ENCODE data around the gene CIBAR2.

- no peak for TF ChIP-seq KAT8 (IDR thresholded peaks at IDR 0.05; ENCODE audit: low read depth)
- no peak for TF ChIP-seq SIN3A (IDR thresholded peaks at IDR 0.05; ENCODE audit: borderline replicate concordance in 2 of 2, control insufficient read depth in 1 of 2, low read depth in 2 of 2, low read length in 2 of 2)
- TF ChIP-seq CTCF (IDR thresholded peaks at IDR 0.05 in 2 of 3, conservative IDR thresholded peaks at IDR 0.05 in 1 of 3; ENCODE audit: insufficient read depth in 2 of 3, low read depth in 1 of 3, low read length in 3 of 3), result no peak
These were observed 59.7 kb downstream of the CIBAR2 start for GRCh38 chr16:85052536-85052935.

All from K562 (cell line).